ENCODE results near the gene STUM. TPM values are rescaled to one million over a fixed set of nuclear protein-coding genes. Genes with fewer than 3 reads are reported as not detected.

Gene STUM
- total RNA-seq, 1 experiment from 2014 or later, result 0.11 TPM

DNA sequence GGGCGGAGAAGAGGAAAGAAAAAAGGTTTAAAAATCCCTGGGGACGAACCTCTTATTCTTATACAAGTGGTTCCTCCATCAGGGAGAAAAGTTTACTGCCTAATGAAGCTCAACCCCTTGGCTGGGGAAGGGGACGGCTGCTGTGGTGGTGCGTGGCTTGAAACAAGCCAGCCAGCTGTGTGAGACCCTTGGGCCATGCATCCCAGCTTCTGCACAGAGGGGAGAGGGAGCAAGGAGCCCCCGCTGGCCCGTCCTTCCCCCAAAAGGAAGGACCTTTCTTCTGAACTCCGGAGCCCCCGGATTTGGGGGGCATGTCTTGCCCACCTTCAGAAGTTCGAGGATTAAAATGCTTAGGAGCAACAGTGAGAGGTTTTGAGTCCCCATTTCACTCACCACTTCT lies 67.3 kb downstream of the STUM start:
- H3K27me3 Mint-ChIP-seq (ENCODE audit: low read depth), result peaks cover 7% of the 10 kb centered on the region
- H3K27ac ChIP-seq (ENCODE audit: insufficient read length, low read depth, low read length), result no peak overlapping the region
- H4K5ac ChIP-seq (ENCODE audit: insufficient read length, low read depth, low read length), result no peak overlapping the region
- H3K27me3 ChIP-seq (ENCODE audit: insufficient read depth, low read length), result no peaks in the 10 kb centered on the region
- H3K9me3 Mint-ChIP-seq, result peaks cover 11 to 13% of the 10 kb centered on the region in 2 experiments
- H2BK12ac ChIP-seq (ENCODE audit: insufficient read length, low read depth, low read length), result no peak overlapping the region
- H3K79me1 ChIP-seq (ENCODE audit: insufficient read depth, low read depth, low read length, poor library complexity, severe bottlenecking), result no peaks in the 10 kb centered on the region
- no peaks in the 10 kb centered on the region; a peak in 1 of 7 replicates for H3K36me3 Mint-ChIP-seq (ENCODE audit: insufficient read depth in 1 of 3, low read depth in 3 of 3)
- H3K4ac ChIP-seq (ENCODE audit: low read depth, low read length), result no peak overlapping the region
- H2AK5ac ChIP-seq (ENCODE audit: insufficient read length, low read length), result no peak overlapping the region
- no peak for DNase-seq
- no peaks in the 10 kb centered on the region for H3K9me3 ChIP-seq (ENCODE audit: control insufficient read depth, low read depth, low read length)
- no peak overlapping the region for H3K56ac ChIP-seq (ENCODE audit: insufficient read length, low read depth, low read length)
- H4K20me1 ChIP-seq (ENCODE audit: control insufficient read depth, insufficient read depth, insufficient read length), result no peaks in the 10 kb centered on the region
- H2BK15ac ChIP-seq (ENCODE audit: low read depth, low read length), result no peak overlapping the region
- H3K27ac Mint-ChIP-seq, result no peak overlapping the region
- TF ChIP-seq, protein P1, sequence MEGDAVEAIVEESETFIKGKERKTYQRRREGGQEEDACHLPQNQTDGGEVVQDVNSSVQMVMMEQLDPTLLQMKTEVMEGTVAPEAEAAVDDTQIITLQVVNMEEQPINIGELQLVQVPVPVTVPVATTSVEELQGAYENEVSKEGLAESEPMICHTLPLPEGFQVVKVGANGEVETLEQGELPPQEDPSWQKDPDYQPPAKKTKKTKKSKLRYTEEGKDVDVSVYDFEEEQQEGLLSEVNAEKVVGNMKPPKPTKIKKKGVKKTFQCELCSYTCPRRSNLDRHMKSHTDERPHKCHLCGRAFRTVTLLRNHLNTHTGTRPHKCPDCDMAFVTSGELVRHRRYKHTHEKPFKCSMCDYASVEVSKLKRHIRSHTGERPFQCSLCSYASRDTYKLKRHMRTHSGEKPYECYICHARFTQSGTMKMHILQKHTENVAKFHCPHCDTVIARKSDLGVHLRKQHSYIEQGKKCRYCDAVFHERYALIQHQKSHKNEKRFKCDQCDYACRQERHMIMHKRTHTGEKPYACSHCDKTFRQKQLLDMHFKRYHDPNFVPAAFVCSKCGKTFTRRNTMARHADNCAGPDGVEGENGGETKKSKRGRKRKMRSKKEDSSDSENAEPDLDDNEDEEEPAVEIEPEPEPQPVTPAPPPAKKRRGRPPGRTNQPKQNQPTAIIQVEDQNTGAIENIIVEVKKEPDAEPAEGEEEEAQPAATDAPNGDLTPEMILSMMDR (conservative IDR thresholded peaks at IDR 0.05), result no peak
- H2AFZ ChIP-seq (ENCODE audit: low read length), result no peak overlapping the region
- no peak overlapping the region for H2BK20ac ChIP-seq (ENCODE audit: low read depth, low read length, poor library complexity, severe bottlenecking)
- H3K4me2 ChIP-seq (ENCODE audit: insufficient read depth, insufficient read length, low read length), result no peak overlapping the region
- H3K4me1 Mint-ChIP-seq, result peaks cover 0 to 4% of the 10 kb centered on the region in 2 experiments; a peak in 2 of 4 replicates
- no peak overlapping the region for H4K8ac ChIP-seq (replicated peaks; ENCODE audit: insufficient read length, low read depth, low read length)
- WGBS (ENCODE audit: extremely low coverage, insufficient read length, low lambda C conversion rate), result no CpG with 5 or more reads among the region's 9 CpGs
- H3K9ac ChIP-seq (ENCODE audit: extremely low read depth, insufficient read length, low read length), result no peak overlapping the region
- H3K23ac ChIP-seq (ENCODE audit: insufficient read length, low read depth, low read length), result no peak overlapping the region
- H3K23me2 ChIP-seq (ENCODE audit: insufficient read length, low read depth, low read length, poor library complexity, severe bottlenecking), result no peaks in the 10 kb centered on the region
- no peaks in the 10 kb centered on the region for H3K79me2 ChIP-seq (ENCODE audit: insufficient read depth, low read length)
- H3K4me1 ChIP-seq (ENCODE audit: insufficient read depth, low read length), result no peaks in the 10 kb centered on the region
- H3K4me3 Mint-ChIP-seq, result no peak overlapping the region
- no peak overlapping the region for H3K14ac ChIP-seq (ENCODE audit: insufficient read depth, low read length)
- H4K91ac ChIP-seq (ENCODE audit: insufficient read length, low read depth, low read length), result no peak overlapping the region
- H3K18ac ChIP-seq (ENCODE audit: insufficient read length, low read depth, low read length), result no peak overlapping the region
- H3T11ph ChIP-seq (ENCODE audit: low read length), result no peak overlapping the region
- no peak overlapping the region for H2BK5ac ChIP-seq (ENCODE audit: insufficient read length, low read length)
- no peak overlapping the region for H2BK120ac ChIP-seq (ENCODE audit: low read depth, low read length, poor library complexity, severe bottlenecking)

Data from H9 (cell line).